HG03442 (cell line): ENCODE data around the gene GTF3A.
A peak's percentile ranks its signal among the peaks of the same experiment; 100 is the strongest.

ENCODE experiments used
- ATAC-seq: cut with Tn5 transposase; IDR thresholded peaks from one replicate; pipeline ENCODE4 v1.9.1; 2021; ENCODE audit warnings: mild to moderate bottlenecking, moderate library complexity; ENCODE audit not compliant: unreplicated experiment

The GTF3A gene

DNA sequence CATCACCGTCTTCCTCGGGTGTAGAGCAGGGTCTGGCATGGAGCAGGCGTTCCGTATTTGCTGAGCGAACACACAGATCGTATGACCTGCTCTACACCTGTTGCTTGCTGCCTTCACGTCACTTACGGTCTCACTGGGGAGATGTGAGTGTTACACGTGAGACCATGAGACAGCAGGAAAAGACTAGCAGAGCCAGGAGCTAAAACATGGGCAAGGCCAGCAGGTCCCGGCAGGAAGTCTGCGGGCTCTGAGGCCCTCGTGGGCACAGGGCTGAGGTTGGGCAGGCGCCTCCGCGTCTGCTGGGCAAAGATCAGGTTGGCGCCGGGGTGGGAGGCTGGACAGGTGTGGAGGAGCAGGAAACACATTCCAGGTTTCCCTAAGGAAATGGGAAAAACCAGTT, 19.7 kb upstream of the GTF3A start:
- ATAC-seq = no peak

DNA sequence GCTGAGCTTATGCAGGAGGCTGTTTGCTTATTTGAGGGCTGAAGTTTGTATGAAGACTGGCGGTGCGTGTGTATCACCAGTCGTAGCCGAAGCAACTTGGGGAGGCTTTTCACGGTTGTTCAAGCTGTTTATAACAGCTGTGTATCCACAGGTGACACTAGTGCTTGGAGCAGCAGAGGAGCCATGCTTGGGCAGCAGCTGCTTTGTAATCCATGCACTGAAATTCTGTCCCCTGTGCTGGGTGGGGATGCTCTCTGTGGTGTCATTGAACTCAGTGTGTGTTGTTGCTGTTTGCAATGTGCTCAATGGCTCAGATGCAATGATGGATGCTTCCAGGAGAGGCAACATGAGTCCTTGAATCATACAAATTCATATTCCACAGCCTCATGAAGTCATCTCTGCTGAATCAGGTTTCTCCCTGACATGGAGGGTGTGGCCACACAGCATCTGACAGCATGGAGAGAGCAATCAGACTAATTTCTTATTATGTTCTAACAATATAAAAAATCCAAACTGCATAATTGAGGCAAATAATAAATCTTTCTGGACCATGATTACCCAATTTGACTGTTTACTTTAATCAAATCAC, 18.8 kb upstream of the GTF3A start:
- no peak for ATAC-seq

DNA sequence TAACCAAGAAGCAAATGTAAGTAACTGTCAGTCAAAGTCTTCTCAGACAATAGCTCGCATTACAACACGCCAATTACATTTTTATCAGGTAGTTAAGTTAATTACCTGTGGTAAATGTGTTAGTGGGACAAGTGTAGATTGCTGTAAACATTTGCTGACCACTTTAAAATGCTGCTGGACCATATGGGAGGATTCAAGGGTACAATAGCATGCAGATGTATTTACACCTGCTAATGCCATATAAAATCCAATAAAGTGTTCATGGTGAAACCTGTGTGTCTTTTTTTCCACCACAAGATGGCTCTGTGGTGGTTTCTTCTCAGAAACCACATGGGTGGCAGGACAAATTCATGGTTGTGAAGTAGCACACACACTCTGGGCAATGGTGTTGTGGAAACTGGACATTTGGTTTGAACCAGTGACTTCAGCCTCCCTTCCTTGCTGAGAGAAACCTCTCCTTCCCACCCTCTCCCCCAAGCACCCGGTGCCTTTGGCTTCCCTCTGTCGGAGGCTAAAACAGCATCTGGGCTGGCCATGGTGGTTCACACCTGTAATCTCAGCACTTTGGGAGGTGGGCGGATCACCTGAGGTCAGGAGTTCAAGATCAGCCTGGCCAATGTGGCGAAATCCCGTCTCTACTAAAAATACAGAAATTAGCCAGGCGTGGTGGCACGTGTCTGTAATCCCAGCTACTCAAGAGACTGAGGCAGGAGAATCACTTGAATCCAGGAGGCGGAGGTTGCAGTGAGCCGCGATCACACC, 18.1 kb upstream of the GTF3A start:
- no peak for ATAC-seq

DNA sequence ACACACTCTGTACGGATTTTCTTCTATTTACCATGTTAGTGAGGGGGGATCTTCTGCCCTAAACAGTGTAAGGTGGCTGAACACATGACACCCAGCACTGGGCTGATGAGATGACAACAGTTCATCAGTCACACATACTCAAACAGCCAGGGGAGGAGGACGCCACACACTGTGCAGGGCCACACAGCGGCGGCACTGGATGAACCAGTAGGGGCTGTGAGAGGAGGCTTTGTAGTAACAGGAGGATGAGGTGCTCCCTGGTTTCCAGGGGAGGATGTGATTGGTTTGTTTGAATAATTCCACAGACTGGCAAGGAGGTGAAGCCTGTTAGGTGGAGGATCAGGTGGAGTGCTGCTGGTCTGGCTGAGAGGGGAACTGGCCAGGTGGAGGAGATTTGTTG, 16.3 kb upstream of the GTF3A start:
- no peak for ATAC-seq

DNA sequence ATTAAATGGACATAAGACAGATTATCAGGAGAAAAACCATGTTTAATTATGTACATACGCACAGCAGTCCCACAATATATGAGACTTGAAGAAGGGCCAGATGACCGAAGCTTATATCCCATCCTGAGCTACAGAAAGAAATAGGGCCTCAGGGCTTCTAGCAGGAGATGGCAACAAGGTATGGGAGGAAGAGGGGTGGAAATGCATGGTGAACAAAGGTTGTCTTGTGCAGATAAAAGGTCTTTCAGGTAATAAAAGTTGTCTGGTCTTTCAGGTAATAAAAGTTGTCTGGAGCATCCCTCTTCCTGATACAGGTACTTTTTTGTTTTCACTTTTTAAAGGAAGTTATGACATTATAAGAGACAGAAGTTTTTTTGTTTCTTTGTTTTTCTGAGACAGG, 15.4 kb upstream of the GTF3A start:
- ATAC-seq = no peak

DNA sequence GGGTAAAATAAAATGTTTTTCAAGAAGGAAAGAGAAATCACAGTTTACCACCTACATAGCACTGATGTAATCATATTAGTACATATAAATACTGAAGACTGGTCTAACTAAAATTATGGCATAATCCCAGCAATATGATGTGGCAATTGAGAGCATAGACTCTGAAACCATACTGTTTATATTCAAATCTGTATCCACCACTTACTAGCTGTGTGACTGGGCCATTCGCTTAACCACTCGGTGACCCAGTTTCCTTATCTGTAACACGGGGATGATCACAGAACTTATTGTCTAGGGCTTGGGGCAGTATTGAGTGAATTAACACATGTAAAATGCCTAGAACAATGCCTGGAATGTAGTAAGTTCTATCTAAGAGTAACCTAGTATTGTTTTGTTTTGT, 13.1 kb upstream of the GTF3A start:
- no peak for ATAC-seq

DNA sequence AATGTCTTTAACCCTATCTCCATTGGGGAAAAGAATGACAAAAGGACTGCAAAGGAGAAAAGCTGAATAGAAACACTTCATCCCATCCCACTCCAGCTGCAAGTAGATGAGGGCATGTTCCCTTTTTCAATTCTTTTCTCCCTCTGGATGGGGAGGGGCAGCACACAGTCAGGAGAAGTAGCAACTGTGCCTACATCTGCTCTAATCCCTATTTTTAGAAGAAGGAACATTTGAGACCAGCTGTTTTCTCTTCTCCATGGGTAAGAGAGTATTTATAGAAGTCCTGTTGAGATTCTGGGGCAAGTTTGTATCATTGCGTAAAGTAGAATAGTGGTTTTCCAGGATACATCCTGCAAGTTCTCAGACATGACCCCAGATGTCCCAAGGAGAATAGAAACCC, 9.3 kb upstream of the GTF3A start:
- no peak for ATAC-seq

DNA sequence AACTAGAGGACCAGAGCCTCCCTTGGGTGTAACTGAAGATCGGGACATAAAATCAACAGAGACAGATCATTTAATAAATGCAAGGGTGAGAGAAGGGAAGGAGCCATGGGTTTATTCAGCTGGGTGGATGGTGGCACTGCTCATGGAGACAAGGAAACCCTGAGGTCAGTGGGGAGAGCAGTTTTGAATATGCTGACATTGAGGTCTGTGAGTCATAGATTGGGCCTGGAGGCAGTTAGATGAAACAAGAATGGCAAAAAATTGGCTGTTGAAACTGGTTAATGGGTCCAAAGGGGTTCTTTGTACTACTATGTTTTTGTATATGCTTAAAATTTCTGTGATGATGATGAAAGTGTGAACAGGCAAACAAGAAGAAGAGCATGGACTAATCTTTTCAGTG, 5.1 kb upstream of the GTF3A start:
- no peak for ATAC-seq

DNA sequence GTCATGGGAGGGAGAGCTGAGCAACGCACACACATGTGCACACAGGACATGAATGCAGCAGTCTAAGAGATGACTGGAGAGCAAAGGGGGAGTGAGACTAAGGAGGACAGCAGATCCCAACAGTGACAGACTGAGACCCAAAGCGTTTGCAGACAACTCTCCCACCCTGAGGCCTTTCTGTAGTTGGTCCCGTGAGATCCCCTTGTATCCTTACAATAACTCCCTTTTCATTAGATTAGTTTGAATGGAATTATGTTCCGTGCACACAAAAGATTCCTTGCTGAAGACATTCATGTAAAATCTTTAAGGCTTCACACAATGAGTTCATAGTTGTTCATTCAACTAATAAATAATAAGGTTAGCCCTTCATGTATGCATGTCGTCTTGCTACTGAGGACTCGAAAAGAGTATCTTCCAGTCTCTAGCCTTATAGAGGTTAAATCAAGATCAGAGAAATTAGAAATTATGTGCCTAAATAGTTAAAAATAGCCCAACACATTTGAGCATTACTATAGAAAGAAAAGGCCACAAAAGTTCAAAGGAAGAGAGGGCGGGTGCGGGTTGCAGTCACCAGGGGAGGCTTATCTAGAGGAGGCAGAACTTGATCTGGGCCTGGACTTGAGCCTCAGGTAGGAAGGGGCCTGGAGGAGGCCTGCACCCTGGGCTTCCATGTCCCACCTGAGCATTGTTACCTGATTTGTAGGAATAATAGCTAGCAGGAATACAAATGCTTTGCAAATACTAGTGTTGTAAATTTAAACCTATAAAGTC, 3.1 kb upstream of the GTF3A start:
- ATAC-seq = no peak

DNA sequence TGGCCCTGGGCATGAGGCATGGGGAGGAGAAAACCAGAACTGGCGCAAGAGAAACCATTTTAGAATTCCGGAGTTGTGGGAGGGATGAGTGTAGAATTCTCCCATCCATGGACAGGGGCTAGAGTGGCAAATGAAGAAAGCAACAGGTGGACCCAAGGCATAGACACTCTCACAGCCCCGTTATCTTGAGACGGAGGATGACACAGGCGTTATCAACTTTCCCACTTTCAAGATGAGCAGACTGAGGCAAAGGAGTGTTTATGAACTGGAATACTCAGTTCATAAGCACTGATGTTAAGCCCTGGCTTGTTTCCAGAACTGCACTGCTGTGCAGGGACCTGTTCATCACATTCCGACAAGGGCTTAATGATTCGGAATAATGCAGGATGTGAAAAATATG, 1.1 kb upstream of the GTF3A start:
- ATAC-seq = no peak

DNA sequence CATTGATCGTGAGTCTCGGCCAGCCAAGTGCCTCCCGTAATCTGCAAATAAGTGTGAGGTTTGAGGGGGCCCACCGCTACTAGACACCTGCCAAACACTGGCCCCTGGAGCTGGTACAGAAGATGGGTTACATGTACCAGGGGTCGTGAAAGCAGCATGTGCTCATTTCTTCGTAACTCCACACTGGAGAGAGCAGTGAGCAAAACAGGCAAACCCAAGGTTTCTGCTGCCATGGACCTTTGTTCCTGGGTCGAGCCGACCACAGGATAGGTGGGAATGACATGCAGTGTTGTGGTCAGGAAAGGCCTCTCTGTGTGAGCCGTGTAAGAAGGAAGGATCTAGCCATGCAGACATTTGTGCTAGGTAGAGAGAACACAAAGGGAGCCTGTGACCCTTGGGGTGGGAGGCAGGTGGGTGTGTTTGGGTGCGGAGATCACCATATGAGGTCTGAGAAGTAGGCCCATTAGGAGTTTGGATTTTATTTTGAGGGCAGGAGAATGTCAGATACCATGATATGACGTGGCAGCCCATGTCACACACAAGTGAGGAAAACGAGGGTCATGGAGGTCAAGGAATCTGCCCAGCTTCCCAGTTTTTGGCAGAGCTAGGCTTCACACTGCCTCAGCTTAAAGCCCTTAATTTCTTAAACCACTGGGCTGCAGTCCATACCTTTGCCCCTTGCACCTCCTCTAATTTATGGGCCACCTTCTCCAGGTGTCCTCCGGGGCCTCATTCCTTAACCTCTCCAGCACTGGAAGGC, 919 bp downstream of the GTF3A start:
- ATAC-seq = no peak

DNA sequence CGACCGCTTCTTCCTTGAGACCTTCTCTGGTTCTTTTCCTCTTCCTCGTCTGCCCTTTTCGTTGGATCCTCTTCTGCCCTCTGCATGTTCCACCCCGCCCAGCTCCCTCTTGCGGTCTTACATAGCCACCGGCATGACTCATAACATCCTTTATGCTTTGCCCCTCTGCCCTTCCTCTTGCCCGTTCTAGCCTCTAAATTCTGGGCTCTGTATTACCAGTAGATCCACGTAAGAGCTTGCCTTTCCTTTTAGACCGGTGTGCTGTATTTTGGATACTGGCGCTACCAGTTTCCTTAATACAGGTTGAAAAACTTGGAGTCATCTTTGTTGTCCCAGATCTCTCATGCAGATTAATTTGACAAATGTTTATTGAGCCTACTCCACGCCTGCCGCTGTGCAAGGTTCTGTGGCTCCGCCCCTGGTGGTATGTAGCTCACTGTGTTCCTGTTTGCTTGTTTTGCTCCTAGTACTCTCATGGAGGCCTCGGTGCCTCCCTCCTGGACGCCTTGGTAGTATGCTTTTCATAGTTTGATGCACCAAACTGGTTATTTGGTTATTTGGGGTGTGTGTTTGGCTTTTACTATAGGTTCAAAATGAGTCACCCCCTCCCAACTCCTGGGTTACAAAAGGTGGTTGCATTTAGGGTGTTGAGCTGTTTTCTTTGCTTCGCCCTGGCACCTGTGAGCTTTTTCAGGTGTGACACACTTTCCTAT, 1.7 kb downstream of the GTF3A start:
- ATAC-seq = peak; percentile 61

DNA sequence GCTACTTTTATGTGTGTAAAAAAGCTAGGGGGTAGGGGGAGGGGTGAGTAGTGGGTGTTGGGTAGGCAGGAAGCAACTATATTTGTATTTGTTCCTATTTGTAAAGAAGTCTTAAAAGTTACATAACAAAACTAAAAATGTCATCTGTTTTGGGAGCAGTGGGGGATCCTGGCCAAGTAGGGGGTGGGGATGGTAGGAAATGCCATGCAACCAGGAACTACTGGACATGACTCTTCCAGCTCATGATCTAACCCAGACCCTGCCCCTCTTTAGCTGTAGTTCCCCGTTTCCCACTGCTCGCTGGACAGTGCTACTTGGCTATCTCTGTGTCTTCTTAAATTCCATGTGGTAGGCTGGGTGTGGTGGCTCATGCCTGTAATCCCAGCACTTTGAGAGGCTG, 3.2 kb downstream of the GTF3A start:
- ATAC-seq = no peak

DNA sequence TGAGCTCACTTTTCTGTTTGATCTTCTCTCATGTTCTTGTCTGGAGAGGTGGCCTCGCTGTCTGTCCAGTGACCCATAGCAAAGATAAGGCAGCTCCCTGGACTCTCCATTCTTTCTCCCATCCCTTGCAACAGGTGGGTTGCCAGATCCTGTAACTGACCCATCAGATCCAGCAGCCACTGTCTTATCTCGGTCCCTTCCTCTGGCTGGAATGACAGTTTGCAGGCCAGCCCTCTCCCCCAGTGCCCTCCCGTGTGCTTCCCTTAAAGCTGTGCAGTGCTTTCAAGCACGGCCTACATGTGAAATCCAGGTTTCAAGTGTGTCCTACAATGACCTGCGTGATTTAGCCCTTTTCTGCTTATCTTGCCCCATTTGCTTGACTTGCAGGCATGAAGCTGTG, 3.7 kb downstream of the GTF3A start:
- ATAC-seq = no peak

DNA sequence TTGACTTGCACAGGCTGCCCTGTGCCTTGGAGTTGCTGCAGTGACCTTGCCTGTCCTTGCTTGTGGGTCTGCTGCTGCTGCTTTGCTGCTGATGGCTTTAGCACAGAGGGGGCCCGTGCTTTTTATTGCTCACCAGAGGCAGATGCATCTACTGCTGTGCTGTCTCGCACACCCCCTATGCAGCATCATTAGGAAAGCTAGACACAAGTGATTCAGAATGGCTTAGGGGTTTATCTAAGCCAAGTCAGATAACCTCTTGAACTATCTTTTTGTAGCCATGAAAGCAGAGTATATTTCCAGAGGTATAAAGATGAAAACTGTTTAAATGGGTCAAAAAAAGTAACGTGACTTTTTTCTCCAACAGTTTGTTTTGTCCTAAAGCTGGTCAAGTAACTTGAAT, 7.8 kb downstream of the GTF3A start:
- ATAC-seq = no peak

DNA sequence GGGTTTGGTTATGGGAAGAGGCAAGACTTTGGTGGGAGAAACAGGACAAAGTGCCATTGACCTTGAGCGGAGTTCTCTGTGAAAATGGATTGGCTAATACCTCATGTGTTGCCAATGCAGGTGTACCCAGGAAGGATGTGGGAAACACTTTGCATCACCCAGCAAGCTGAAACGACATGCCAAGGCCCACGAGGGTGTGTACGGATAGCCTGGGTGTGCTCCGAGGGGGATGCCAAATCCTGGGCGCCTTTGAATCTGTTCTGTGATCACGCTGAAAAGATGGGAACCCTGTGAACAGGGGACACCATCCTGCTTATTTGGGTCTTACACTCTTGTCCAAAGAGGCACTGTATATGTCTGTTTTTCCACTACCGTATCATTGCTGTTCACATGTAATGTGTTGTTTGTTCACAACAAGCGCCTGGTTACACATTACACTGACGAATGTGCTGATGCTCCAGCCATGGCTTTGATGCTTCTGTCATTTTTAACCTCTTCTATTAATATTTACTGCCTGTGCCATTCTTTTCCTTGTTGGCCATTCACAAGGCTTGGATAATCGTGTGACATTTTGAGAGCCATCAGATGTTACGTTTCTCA, 8.3 kb downstream of the GTF3A start:
- ATAC-seq = no peak

DNA sequence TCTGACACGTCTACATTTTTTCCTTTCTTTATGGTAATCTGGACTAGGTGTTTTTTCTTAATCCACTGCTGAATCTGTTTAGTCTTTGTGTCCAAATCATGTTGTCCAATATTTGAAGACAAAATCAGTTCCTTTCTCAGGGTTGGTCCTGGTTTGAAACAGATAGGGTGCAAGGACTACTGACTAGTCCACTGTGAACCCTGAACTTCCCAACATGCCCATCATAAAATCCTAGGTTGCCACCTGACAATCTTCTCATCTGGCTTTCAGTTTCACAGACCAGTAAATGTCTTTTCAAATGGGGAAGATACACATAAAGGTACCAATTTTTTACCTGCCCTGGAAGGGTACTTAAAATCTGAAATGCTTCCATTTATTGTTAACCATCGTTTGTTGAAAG, 12.7 kb downstream of the GTF3A start:
- no peak for ATAC-seq

DNA sequence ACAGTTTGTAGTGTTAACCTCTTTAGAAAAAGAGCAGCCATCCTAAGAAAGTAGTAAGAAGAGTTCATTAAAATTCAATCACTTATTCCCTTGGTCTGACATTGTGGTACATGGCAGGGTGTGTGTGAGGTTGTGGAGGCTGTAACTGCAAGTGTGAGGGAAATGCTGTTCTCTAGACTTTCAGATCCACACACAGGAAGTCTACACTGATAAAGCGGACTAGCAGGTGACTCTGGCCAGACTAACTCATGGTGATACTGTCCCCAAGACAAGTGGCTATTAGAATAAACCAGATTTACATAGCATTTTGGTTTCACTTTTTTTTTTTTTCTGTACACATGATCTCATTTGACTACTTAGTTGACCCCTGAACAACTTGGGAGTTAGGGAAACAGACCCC, 16.0 kb downstream of the GTF3A start:
- ATAC-seq = no peak

DNA sequence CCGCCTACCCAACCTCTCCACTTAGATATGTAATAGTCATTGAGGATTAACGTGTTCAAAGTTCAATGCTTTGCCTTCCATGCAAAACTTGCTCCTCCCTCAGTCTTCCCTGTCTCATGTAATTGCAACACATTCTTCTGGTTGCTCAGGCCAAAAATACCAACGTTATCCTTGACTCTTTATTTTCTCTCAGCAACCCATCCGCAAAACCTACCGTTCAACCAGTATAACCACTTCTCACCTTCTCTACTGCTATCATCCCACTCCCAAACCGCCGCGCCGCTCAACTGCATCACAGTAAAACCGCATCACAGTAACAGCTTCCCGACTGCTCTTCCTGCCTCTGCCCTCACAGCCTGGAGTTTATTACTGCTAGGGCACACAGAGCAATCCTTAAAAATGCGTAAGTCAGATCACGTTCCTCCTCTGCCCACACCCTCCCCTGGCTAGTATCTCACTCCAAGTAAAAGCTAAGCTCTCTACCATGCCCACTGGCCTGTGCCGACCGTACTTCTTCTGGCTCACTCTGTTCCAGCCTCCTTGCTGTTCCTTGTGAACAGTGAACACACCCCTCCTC, 17.7 kb downstream of the GTF3A start:
- ATAC-seq = no peak

DNA sequence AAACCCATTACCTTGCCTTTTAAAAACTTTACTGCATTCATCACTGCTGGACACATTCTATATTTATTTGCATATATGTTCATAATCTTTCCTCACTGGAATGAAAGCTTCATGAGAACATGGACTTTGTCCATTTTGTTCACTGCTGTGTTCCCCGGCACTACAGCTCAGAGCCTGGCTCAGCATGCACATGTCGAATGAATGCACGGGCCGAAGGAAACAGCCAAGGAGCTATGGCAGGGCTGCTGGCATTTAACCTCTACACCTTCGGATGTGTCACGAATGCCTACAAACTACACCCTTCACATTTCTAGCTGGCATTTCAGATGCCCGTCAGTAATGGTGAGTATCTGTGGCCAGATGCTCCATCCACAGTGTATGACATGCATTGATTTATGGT, 18.4 kb downstream of the GTF3A start:
- ATAC-seq = no peak
